Thoracic aorta (tissue), 2 donors: ENCODE data around the gene EMX1. TPM values are rescaled to one million over a fixed set of nuclear protein-coding genes. Genes with fewer than 3 reads are reported as not detected.

Experiments
- ATAC-seq: fragments of 150-250 bp; one replicate; pipeline ENCODE4 v1.8.0; 2017; ENCODE audit warnings: low read depth; ENCODE audit not compliant: insufficient number of reproducible peaks, low FRiP score
- DNase-seq: peaks from one replicate; pipeline ENCODE4 v3.0.0-alpha.2; 2020; ENCODE audit warnings: low spot score
- H3K27ac ChIP-seq, 2 donors: fragments of 200-600 bp; sonication (generic); 1 replicate in 1 of 2; 2 replicates in 1 of 2; pipeline ENCODE4 v1.5.1; 2016; ENCODE audit warnings: mild to moderate bottlenecking in 2 of 2, moderate library complexity in 2 of 2
- H3K27me3 ChIP-seq: fragments of 200-600 bp; sonication (generic); replicated peaks from 2 replicates; pipeline ENCODE4 v1.6.0; 2016; ENCODE audit warnings: mild to moderate bottlenecking; ENCODE audit not compliant: insufficient read depth
- H3K36me3 ChIP-seq: fragments of 200-600 bp; sonication (generic); one replicate; pipeline ENCODE4 v1.5.1; 2016
- H3K4me1 ChIP-seq, 2 donors: fragments of 200-600 bp; sonication (generic); 1 replicate in 1 of 2; 2 replicates in 1 of 2; pipeline versions ENCODE4 v1.5.1 to v1.6.0; 2016; ENCODE audit warnings: low read depth in 2 of 2, mild to moderate bottlenecking in 1 of 2; ENCODE audit not compliant: control insufficient read depth in 1 of 2
- H3K4me3 ChIP-seq: fragments of 200-600 bp; sonication (generic); 2 replicates; pipeline ENCODE4 v1.5.1; 2016; ENCODE audit warnings: mild to moderate bottlenecking
- H3K9me3 ChIP-seq: fragments of 200-600 bp; sonication (generic); 2 replicates; pipeline ENCODE4 v1.5.1; 2016
- total RNA-seq, 2 donors: library from RNA; depleted of rRNA; stranded (reverse); fragments of >200 nt; gene quantifications; one replicate each; pipeline versions ENCODE4 v1.1.0 to v1.2.3, GENCODE V29; 2016
- TF ChIP-seq, protein P1 (sequence below): fragments of 200-600 bp; sonication (generic); IDR thresholded peaks from one replicate; pipeline ENCODE4 v1.5.1; 2019; ENCODE audit warnings: antibody characterized with exemption

The EMX1 gene
- total RNA-seq, 2 donors from 2014 or later: not detected

DNA sequence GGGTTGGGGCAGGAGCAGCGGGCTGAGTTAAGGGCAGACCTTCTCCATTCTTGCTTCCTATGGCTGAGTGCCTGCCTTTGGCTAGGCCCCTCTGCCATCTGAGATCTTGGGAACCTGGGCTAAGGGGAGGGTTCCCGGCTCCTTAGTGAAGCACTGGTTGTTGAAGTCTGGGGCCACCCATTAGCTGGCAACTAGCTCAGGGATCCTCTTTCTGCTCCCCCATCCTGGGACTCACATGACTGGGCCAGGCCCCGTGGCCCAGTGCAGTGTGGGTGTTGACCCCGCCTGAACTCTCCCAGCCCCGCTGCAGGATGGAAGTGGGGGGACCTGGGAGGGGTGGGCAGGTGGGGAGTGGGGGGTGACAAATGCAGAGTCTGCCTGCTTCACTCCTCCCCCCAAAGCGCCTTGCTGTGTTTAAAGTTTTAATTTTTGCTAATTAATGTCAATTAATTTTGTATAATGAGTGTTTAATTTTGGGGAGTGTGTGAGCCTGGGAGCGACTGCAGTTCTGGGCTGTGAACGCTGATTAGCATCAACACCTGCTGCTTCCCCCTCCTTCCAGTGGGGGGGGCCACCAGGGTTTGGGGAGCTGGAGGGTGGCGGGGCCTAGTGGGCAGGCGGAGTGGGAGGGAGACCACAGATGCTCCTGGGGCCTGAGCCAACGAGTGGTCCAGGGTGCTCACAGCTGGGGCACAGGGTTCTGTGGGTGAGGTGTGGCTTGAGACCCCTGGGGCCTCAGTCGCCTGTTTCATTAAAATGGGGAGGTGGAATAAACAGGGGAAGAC, 55.2 kb downstream of the EMX1 start:
- no peak for DNase-seq
- H3K9me3 ChIP-seq: no peaks in the 10 kb centered on the region
- no peaks in the 10 kb centered on the region for H3K36me3 ChIP-seq
- no peaks in the 10 kb centered on the region for H3K4me1 ChIP-seq
- H3K27ac ChIP-seq: no peak overlapping the region
- TF ChIP-seq, protein P1, sequence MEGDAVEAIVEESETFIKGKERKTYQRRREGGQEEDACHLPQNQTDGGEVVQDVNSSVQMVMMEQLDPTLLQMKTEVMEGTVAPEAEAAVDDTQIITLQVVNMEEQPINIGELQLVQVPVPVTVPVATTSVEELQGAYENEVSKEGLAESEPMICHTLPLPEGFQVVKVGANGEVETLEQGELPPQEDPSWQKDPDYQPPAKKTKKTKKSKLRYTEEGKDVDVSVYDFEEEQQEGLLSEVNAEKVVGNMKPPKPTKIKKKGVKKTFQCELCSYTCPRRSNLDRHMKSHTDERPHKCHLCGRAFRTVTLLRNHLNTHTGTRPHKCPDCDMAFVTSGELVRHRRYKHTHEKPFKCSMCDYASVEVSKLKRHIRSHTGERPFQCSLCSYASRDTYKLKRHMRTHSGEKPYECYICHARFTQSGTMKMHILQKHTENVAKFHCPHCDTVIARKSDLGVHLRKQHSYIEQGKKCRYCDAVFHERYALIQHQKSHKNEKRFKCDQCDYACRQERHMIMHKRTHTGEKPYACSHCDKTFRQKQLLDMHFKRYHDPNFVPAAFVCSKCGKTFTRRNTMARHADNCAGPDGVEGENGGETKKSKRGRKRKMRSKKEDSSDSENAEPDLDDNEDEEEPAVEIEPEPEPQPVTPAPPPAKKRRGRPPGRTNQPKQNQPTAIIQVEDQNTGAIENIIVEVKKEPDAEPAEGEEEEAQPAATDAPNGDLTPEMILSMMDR: no peak
- H3K4me3 ChIP-seq: no peak overlapping the region
- ATAC-seq: no peak
- H3K27me3 ChIP-seq: no peaks in the 10 kb centered on the region

- DNase-seq (no peak), ATAC-seq (no peak)
- no peaks in the 10 kb centered on the region for H3K9me3 ChIP-seq
- H3K4me1 ChIP-seq: no peaks in the 10 kb centered on the region
- no peak overlapping the region for H3K4me3 ChIP-seq
- TF ChIP-seq, protein P1: no peak
- H3K36me3 ChIP-seq: no peaks in the 10 kb centered on the region
- no peaks in the 10 kb centered on the region for H3K27me3 ChIP-seq
- no peak overlapping the region for H3K27ac ChIP-seq
These were observed 55.8 kb downstream of the EMX1 start for GRCh38 chr2:72973137-72973535.

- ATAC-seq: peak; percentile 25
- H3K27ac ChIP-seq: no peak overlapping the region
- H3K4me1 ChIP-seq: no peaks in the 10 kb centered on the region
- H3K4me3 ChIP-seq: no peak overlapping the region
- H3K27me3 ChIP-seq: no peaks in the 10 kb centered on the region
- H3K9me3 ChIP-seq: no peaks in the 10 kb centered on the region
- no peaks in the 10 kb centered on the region for H3K36me3 ChIP-seq
- TF ChIP-seq, protein P1: peak; percentile 63
- DNase-seq: no peak
These were observed 56.5 kb downstream of the EMX1 start for GRCh38 chr2:72973566-72974435.

DNA sequence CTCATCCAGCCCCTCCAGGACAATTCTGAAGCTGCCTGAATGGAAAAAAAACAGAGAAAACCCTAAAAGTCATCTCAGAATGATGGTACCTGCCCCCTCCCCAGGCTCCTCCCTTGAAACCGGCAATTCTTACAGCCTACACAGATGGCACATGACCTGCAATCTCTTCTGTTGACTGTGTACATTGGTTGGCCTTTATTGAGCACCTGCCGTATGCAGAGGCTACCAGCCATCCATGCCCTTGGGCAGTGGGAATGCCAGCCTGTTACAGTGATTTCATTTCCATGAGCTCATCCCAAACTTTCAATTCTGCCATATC, 57.1 kb downstream of the EMX1 start:
- H3K36me3 ChIP-seq: no peaks in the 10 kb centered on the region
- no peaks in the 10 kb centered on the region for H3K4me1 ChIP-seq
- DNase-seq: no peak
- no peak overlapping the region for H3K27ac ChIP-seq
- H3K9me3 ChIP-seq: no peaks in the 10 kb centered on the region
- TF ChIP-seq, protein P1: no peak
- no peak for ATAC-seq
- no peak overlapping the region for H3K4me3 ChIP-seq
- H3K27me3 ChIP-seq: no peaks in the 10 kb centered on the region

DNA sequence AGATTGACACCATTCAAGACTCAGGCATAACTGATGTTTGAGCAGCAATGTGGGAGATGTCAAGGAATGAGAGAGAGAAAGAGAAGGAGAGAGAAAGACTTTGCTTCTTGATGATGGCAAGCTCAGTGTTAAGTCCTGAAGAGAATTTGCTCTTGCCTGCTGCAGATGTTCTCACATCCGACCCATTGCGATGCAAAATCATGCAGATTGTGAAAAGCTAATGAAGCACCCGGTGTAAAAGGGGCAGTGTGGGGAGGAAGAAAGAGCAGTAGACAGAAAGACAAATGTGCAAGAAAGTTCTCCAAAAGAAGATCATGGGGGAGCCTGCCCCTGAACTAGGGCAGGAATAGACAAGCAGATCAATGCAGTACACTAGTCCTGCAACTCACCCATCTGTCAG, 57.7 kb downstream of the EMX1 start:
- DNase-seq (no peak), ATAC-seq (no peak)
- H3K4me3 ChIP-seq: no peak overlapping the region
- no peaks in the 10 kb centered on the region for H3K27me3 ChIP-seq
- H3K36me3 ChIP-seq: no peaks in the 10 kb centered on the region
- H3K4me1 ChIP-seq: no peaks in the 10 kb centered on the region
- TF ChIP-seq, protein P1: no peak
- H3K9me3 ChIP-seq: no peaks in the 10 kb centered on the region
- no peak overlapping the region for H3K27ac ChIP-seq
